RPMI8226 (cell line): ENCODE measurements around the gene PUDP.
"Not testable (repeated sequence)": the region's sequence is repeated elsewhere in the genome, so short reads cannot be mapped to it uniquely, and the experiment has no call there.

Experiments used
- DNase-seq: peaks from one replicate; pipeline ENCODE4 v3.0.0-alpha.2; 2015

Gene PUDP

DNA sequence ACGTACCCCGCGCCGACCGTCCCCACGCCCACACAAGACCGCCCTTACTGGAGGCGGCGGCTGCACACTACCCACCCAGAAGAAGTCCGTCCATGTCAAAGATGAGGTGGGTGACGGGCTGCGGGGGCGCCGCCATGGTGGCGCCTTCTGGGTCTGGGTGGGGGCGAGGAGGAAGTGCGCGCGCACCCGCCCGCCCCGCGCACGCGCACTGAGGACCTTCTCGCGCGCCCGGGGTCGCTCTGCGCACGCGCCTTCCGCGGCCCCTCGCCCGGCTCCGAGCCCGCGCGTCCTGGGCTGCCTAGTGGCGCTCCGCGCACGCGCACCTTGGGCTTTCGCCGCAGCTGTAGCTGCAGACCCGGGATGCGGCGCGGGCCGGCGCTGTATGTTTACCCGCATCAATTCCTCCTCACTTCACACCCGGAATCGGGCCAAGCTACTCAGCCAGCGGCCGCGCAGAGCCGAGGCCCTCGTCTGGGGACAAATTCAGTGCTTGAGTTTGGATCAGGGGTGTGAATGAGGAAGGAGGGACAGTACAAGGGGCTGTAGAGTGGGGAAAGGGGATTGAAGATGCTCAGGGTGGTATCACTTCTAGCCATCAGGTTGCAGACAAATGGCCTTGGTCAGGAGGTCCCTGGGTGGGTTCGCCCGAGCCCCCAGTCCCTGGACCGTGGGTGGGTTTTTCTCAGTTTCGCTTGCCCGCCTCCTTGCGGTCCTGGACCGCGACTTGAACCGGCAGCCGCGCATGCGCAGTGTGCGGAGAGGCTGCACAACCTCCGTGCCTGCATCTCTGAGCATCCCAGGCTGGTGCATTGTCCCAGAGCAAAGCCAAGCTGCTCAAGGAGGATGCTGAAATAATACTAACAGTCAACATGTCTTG is at the start of gene PUDP:
Gene PUDP, minus strand, starts transcription at position 176 of the 877 bp plus-strand sequence. Its CDS starts 40 bp downstream, at position 136.
- peak; percentile 91 for DNase-seq

DNA sequence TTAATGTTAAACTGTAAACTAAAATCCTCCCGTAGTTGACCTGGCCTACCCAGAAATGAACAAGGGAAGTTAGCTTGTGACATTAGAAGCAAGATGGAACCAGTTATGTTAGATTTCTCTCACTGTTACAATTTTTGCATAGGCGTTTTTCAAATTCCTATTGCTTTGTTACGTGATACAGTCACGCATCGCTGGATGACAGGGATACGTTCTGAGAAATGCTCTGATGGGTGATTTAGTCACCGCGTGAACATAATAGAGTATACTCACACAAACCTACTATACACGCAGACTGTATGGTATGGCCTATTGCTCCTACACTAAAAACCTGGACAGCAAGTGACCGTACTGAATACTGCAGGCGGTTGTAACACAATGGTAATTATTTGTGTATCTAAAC is 46.7 kb upstream of the PUDP start:
- no peak for DNase-seq

DNA sequence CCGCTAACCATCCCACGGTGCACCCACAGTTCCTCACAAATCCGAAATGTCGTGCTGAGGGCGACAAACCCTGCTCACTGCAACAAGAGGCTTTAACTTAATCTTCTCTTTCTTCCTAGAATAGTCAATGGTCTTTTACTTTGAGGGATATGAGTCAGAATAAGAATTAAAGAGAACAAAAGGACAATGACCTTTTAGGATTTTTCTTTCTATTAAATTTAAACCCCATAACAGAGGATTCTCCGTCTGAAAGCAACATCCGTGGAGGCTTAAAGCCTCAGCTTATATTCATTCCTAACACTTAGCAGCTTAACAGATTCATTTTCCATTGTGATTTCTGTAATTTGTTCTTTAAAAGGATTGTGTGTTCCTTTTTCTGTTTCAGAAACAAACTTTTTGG is 44.9 kb upstream of the PUDP start:
- no peak for DNase-seq

DNA sequence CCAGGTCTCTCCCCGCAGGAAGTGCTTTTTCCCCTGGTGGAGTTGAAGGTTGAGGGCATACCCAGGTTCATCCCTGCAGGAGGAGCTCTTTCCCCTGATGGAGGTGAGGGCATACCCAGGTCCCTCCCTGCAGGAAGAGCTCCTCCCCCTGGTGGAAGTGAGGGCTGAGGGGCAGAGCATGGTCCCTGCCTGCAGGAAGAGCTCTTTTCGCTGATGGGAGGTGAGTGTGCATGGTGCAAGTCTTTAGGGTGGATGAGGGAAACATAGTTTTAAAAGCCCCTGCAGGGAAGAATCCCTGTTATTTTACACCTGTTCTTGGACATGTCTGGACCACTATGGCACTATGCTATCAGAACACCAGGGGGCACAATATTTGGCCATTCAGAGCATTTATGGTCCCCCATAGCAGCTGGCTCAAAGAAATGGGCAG is 43.7 kb upstream of the PUDP start:
- peak; percentile 6 for DNase-seq

DNA sequence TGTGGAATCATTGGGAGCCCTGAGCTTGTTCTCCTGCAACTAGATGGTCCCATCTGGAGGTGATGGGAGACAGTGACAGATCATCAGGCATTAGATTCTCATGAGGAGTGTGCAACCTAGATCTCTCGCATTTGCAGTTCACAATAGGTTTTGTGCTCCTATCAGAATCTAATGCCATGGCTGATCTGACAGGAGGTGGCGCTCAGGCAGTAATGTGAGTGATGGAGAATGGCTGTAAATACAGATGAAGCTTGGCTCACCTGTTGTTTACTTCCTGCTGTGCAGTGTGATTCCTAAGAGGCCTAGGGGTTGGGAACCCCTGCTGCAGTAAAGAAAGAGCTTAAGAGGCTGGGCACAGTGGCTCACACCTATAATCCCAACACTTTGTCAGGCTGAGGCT is 42.2 kb upstream of the PUDP start:
- no peak for DNase-seq

DNA sequence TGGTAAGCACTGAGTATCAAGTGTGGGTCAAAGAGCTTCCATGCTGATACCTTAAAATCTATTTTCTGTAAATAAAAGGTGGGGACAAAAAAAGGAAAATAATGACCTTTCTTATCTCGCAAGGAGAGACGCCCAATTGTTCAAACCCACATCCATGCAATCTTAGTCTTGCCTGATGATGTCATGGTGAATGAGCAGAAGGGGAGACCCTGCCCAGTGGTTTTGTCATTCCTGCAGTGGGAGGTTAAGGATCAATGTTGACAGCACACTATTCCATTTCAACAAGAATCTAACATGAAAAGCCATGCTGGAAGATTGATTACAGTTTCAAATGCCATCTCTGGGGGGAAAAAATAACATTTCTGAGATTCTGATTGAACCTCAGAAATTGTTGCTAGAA is 40.7 kb upstream of the PUDP start:
- no peak for DNase-seq

DNA sequence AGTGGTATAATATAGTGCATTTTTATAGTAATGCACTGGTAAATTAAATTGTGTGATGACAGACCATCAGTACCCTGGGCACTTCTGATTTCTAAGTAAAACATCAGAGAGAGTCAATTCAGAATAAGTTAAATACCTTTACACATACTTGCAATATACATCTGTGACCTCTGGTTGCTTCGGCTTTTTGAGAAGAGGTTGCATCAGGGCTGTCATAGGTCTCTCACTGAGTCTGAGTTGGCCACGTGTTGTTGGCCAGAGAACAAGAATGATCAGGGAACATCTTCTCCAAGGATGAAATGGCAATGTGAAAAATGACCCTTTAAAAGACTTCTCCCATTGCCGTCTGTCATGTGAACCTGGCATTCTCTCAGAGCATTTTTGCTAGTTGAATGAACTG is 36.9 kb upstream of the PUDP start:
- no peak for DNase-seq

- DNase-seq, result no peak
Measured at GRCh38 chrX:7179446-7179845, 31.5 kb upstream of the PUDP start.

DNA sequence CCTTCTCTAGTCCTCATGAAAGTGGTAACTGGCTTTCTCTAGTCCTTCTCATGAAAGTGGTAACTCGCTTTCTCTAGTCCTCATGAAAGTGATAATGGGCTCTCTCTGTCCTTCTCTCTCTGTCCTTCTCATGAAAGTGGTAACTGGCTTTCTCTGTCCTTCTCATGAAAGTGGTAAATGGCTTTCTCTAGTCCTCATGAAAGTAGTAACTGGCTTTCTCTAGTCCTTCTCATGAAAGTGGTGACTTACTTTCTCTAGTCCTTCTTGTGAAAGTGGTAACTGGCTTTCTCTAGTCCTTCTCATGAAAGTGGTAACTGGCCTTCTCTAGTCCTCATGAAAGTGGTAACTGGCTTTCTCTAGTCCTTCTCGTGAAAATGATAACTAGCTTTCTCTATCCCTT is 30.9 kb upstream of the PUDP start:
- DNase-seq, result not testable (repeated sequence)

DNA sequence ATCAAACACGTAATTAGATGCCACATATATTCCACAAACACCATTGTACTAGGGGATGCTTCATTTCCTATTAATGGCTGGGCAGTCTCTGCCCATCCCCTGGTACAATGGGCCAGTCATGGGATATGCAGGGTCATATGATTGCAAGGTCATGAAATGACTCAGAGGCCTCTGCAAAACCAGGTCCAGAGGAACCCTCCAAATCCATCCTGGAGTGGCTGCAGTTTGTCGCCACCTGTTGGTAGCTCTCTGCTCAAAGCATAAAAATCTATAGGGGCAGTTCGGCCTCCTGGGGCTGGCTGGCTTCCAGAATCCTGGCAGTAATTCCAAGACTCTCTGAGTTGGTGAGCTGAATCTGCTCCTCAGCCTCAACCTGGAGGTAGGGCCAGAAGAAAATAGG is 22.9 kb upstream of the PUDP start:
- DNase-seq, result peak; percentile 11

DNA sequence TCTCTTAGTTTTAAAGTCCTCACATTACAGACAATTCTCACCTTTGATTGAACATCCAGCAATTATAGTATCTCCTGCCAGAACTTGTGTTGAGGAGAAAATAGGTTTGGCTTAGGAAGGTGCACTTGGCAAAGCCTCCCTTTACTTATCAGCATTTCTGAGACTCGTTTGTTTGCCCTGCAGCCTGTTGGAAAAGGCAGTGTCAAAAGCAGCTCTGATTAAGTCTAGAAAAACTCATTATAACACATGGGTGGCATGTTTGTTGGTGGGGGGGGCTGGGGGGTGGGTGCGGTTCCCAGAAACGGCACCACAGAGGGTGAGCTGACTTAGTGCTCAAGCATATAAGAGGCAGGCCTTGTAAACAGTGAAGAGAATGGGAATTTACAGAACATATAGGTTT is 21.7 kb upstream of the PUDP start:
- DNase-seq, result no peak

- no peak for DNase-seq
Measured at GRCh38 chrX:7168371-7168770, 20.4 kb upstream of the PUDP start.

GRCh38 chrX:7164174-7164573 is 16.2 kb upstream of the PUDP start:
- DNase-seq, result no peak

DNA sequence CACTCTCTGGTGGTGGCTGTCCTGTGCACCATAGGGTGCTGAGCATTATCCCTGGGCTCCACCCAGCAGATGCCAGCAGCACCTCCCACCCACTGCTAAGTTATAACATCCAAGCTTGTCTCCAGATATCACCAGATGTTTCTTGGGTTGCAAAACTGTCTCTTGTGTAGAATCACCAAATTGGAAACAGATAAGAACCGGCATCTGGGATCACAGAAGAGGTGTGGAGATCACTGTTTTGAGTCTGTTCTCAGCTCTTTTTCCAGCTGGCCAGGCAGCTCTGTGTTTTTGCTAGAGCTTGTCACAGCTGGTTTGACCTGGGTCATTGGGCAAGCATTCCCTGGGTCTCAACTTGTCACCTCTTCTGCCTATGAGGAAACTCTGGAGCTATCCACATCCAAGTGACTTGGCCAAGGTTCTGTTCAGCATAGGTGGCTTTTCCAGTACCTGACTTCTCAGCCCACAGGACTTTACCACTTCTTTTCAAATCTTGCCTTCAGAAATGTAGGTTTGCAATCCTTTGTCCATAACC is 15.3 kb upstream of the PUDP start:
- no peak for DNase-seq

DNA sequence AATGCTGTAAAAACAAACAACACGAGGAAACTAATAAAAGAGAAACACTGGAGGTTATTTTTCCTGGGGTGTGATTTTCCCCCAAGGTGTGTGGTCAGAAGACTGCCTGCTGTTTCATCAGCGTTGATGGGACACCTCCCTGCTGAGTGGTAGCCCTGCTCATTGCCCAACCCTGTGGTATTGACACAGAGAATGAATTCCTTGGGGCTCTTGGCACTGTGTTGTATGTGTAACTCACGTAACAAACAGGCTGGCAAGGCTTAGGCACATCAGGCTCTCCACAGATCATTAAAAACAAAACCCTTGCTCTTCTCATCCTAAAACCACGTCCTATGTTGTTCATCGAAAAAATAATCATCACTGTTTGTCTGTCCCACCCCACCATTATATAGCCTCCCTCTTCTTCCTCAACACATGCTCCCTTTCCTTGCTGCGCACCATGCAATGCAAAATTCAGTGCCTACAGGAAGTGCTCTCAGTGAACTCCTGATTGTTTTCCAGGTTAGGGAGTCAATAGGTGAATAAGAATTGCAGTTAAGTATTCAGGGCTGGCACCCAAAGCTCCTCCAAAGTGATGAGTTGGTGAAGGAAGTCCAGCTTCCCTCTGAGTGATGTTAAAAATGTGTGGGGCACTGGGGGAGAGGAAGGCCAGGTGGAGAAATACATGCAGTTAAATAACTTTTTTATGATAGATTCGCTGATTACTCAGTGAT is 11.4 kb upstream of the PUDP start:
- no peak for DNase-seq

DNA sequence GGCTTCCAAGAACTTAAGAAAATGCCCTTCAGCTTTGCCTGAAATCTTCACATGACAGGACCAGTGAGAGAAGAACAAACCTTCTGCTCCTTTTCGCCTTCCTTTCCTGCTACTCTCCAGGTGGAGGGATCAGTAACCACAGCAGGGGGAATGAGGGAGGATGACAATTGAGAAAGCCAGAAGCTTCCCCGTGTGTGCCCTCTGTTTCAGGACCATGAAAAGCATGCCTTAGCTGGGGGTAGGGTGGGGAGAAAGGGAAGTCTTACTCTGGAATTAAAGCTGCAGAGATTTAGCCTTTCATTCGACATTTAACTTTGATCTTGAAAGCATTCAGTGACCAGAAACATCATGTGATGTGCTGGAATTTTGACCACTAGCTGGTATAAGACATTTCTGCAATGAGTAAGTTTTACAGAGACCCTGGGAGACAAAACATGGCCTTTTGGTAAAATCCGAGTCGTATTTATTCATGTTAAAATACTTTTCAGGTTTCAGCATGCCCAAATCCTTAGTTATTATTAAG is 10.6 kb upstream of the PUDP start:
- no peak for DNase-seq

- no peak for DNase-seq
Measured at GRCh38 chrX:7156879-7157278, 8.9 kb upstream of the PUDP start.

- no peak for DNase-seq
Measured at GRCh38 chrX:7155163-7155562, 7.2 kb upstream of the PUDP start.

GRCh38 chrX:7154041-7154597 is 6.2 kb upstream of the PUDP start:
- DNase-seq, result no peak

GRCh38 chrX:7153231-7153630 is 5.3 kb upstream of the PUDP start:
- no peak for DNase-seq

DNA sequence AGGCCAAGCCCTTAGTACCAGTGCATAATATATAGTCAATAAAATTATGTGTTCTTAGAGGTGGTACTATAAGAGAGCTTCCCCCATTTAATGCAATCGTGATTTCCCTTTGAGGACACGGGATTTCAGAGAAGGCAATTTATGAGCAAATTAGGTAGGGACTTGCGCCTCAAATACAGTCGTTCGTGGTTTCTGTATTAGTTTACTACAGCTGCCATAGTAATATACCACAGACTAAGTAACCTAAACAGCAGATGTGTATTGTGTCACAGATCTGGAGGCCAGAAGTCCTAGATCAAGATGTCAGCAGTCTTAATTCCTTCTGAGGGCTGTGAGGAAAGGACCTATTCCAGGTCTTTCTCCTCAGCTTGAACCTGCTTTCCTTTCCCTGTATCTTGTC is 1.5 kb upstream of the PUDP start:
- peak; percentile 11 for DNase-seq

- DNase-seq, result peak; percentile 59
Measured at GRCh38 chrX:7147413-7147977, 458 bp downstream of the PUDP start, which contains the start of gene STS. Gene STS (plus strand): TSS chrX:7147712. CDS start chrX:7253200, 105,488 bp downstream.
